ENCODE results near the gene MAN1C1. TPM values are rescaled to one million over a fixed set of nuclear protein-coding genes. Genes with fewer than 3 reads are reported as not detected.

The MAN1C1 gene
- total RNA-seq, 1 donor from 2014 or later = 29.1 TPM

DNA sequence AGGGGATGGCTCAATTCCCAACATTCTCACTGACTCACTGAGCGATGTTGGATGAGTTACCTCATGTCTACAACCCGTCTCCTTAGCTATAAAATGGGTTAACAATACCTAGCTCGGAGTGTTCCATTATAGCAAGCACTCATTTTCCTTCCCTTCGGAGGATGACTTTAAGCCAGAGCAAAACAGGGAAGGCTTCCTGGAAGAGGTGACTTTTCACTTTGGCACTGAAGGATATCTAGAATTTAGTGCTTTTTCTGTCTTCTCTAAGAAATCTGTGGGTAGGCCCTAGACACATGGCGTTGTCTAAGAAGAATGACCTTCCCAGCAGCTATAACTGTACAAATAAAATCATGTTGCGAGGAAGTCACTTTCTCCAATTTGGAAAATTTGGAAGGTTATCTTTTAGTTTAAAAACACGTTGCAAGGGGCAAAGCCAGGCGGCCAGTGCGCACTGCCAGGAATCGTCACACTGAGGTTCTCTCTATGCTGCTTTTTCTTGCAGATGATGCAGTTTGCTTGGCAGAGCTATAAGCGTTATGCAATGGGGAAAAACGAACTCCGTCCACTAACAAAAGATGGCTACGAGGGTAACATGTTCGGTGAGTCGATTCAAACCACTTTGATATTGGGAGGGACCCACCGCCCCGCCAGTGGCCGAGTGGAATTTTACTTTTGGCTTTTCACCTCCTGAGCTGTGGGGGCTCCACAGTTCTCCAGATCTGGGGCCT is 69.5 kb downstream of the MAN1C1 start:
- H3K27me3 Mint-ChIP-seq (ENCODE audit: unreplicated experiment) = peaks cover 5% of the 10 kb centered on the region
- no peaks in the 10 kb centered on the region for H3K4me1 Mint-ChIP-seq (ENCODE audit: unreplicated experiment)
- TF ChIP-seq CTCF (IDR thresholded peaks at IDR 0.05; ENCODE audit: unreplicated experiment) = no peak
- H3K36me3 Mint-ChIP-seq (ENCODE audit: low read depth, unreplicated experiment) = peaks cover 4% of the 10 kb centered on the region
- DNase-seq (ENCODE audit: low spot score) = no peak
- no peak overlapping the region for H3K4me3 Mint-ChIP-seq (ENCODE audit: unreplicated experiment)
- H3K9me3 Mint-ChIP-seq (ENCODE audit: unreplicated experiment) = no peaks in the 10 kb centered on the region
- no peak overlapping the region for H3K27ac Mint-ChIP-seq (ENCODE audit: unreplicated experiment)

DNA sequence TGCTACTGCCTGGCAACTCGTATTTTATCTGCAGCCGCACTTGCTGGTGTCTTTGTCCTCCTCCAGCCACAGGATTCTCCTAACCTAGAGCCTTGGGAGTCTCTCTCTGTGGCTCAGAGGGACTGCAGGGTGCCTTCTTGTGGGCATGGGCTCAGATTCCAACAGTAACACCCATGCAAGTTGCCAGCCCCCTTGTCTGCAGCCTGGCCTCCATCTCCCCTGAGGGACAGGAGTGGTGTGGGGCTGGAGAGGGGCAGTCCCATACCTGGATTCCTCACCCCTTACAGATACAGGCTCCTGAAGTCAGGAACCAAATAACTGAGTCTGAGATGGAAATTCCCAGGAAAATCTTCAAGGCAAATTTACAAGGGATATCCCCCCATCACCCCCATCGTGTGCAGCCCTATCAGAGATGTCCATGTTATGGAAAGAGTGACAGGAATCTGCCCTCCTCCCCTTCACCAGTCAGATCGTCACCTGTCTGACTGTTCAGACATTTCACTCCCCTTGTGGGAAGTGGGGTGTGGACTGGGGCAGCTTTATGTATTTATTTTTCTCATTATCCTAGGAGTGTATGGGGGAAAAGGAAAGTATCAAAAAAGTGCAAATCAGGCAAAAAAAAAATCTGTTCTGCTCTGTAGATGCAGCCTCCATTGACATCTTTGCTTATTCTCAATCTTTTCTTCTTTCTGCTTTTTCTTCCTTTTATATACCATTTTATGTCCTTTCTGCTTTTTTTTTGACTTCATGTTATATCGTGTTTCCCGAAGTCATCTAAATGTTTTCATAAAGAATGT is 70.8 kb downstream of the MAN1C1 start:
- no peak for DNase-seq (ENCODE audit: low spot score)
- no peak overlapping the region for H3K4me3 Mint-ChIP-seq (ENCODE audit: unreplicated experiment)
- H3K4me1 Mint-ChIP-seq (ENCODE audit: unreplicated experiment) = no peaks in the 10 kb centered on the region
- H3K27me3 Mint-ChIP-seq (ENCODE audit: unreplicated experiment) = peaks cover 5% of the 10 kb centered on the region
- no peak for TF ChIP-seq CTCF (IDR thresholded peaks at IDR 0.05; ENCODE audit: unreplicated experiment)
- peak overlapping the region; percentile 1 for H3K27ac Mint-ChIP-seq (ENCODE audit: unreplicated experiment)
- H3K9me3 Mint-ChIP-seq (ENCODE audit: unreplicated experiment) = no peaks in the 10 kb centered on the region
- H3K36me3 Mint-ChIP-seq (ENCODE audit: low read depth, unreplicated experiment) = peaks cover 4% of the 10 kb centered on the region

- no peak for DNase-seq (ENCODE audit: low spot score)
- H3K4me3 Mint-ChIP-seq (ENCODE audit: unreplicated experiment) = no peak overlapping the region
- no peaks in the 10 kb centered on the region for H3K4me1 Mint-ChIP-seq (ENCODE audit: unreplicated experiment)
- TF ChIP-seq CTCF (IDR thresholded peaks at IDR 0.05; ENCODE audit: unreplicated experiment) = no peak
- no peaks in the 10 kb centered on the region for H3K9me3 Mint-ChIP-seq (ENCODE audit: unreplicated experiment)
- peaks cover 5% of the 10 kb centered on the region for H3K27me3 Mint-ChIP-seq (ENCODE audit: unreplicated experiment)
- H3K36me3 Mint-ChIP-seq (ENCODE audit: low read depth, unreplicated experiment) = peaks cover 4% of the 10 kb centered on the region
- H3K27ac Mint-ChIP-seq (ENCODE audit: unreplicated experiment) = no peak overlapping the region
These were observed 72.0 kb downstream of the MAN1C1 start for GRCh38 chr1:25688390-25689119.

- no peak for DNase-seq (ENCODE audit: low spot score)
- Mint-ChIP-seq H3K9me3 (ENCODE audit: unreplicated experiment) (no peaks in the 10 kb centered on the region), H3K27me3 (ENCODE audit: unreplicated experiment) (peaks cover 4% of the 10 kb centered on the region), H3K27ac (ENCODE audit: unreplicated experiment) (no peak overlapping the region), H3K4me1 (ENCODE audit: unreplicated experiment) (peaks cover under 1% of the 10 kb centered on the region), H3K36me3 (ENCODE audit: low read depth, unreplicated experiment) (peaks cover 9% of the 10 kb centered on the region), H3K4me3 (ENCODE audit: unreplicated experiment) (no peak overlapping the region)
- no peak for TF ChIP-seq CTCF (IDR thresholded peaks at IDR 0.05; ENCODE audit: unreplicated experiment)
These were observed 73.2 kb downstream of the MAN1C1 start for GRCh38 chr1:25689686-25690381.

All from endothelial cell (in vitro differentiated cells).